Stromal cell of bone marrow (primary cell): ENCODE results near the gene ADSS2.

Source experiments
- DNase-seq: peaks from one replicate; pipeline ENCODE4 v3.0.0-alpha.2; 2012; ENCODE audit warnings: low read depth

ADSS2 gene

GRCh38 chr1:244445320-244446181, 6.2 kb downstream of the ADSS2 start:
- DNase-seq = no peak

DNA sequence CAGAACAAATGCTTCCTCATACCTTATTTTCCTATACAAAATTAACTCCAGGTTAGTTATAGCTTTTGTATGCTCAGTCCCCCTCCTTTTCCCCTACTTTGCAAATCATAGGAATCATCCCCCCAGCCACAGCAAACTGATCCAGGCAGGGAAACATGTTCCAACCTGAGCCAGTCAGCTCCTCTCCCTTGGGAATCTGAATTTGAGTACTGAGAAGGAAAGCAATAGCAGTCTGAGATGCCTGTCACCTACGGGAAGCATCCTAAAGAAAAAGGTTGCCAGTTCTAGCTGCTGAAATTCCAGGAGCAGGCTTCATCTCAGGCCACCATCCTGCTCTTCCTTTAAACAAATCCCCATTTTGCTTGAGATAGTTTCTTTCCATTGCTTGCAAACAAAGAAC, 6.9 kb downstream of the ADSS2 start:
- DNase-seq = no peak

- DNase-seq = no peak
Measured at GRCh38 chr1:244442850-244443249, 8.9 kb downstream of the ADSS2 start.

DNA sequence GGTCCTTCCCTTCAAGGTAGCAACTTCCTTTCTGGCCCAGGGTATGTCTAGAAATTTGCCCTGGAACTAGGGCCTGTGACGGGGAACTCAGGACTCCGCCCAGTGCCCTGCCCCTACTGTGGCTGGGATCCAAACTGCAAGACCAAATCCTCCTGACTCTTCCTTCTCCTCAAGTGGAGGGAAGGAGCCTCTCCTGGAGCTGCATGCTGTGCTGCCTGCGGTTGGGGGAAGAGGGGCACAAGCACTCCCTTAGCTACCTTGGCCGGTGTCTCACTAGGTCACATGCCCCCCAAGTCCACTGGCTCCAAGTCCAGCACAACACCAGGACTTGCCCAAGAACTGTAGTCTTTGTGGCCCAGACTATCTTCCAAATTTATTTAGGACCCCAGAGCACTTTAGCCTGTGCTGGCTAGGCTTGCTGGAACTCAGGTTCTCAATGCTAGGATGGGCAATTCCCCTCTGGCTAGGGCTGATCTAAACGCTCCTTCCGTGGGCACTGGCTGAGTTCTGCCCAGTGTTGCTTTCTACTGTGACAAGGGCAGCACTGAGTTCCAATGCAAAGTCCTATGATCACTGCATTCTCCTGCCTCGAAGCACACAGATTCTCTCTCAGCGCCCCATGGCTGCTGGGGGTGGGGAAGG, 12.2 kb downstream of the ADSS2 start:
- DNase-seq = no peak

GRCh38 chr1:244437086-244437468, 14.6 kb downstream of the ADSS2 start:
- DNase-seq = no peak

- DNase-seq = no peak
Measured at GRCh38 chr1:244436336-244437085, 15.2 kb downstream of the ADSS2 start.

DNA sequence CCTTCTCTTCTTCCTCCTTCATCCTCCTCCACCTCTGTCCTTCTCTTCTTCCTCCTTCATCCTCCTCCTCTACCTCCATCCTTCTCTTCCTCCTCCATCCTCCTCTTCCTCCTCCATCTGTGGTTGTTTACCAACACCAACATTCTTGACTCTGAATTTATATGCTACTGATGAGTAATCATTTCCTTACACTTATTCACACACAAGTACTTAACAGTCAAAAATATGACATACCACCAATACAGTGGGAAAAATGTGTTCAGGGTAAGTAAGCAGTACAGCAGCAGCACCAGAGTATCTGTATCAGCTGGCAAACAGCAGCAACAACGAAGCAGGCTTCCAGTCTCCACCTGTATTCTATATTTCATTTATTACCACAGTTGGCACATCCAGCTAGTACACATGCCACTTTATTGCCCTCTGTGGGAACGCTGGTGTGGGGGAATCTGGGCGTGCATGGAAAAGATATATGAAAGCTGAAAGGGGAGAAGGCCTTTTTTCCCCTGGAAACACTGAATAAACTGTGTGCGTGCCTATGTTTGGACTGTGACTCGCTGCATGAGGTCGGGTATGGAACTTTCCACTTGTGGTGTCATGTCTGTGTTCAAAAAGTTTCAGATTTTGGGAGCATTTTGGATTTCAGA, 16.0 kb downstream of the ADSS2 start:
- peak; percentile 82 for DNase-seq

- DNase-seq = no peak
Measured at GRCh38 chr1:244431166-244431565, 20.5 kb downstream of the ADSS2 start.

DNA sequence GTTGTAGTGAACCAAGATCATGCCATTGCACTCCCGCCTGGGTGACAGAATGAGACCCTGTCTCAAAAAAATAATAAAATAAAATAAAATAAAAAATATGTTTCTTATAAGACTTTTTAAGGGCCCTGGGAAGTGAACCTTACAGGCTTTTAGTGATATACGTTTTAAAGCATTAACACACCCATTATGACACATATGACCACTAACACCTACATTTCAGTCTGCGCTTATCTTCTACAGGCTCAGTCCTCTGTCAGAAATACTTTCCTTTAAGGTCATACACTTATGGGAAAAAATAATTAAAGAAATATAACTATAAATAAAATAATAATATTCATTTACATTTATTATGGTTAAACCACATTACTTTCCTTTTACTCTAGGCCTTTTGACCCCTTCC, 21.9 kb downstream of the ADSS2 start:
- DNase-seq = no peak

DNA sequence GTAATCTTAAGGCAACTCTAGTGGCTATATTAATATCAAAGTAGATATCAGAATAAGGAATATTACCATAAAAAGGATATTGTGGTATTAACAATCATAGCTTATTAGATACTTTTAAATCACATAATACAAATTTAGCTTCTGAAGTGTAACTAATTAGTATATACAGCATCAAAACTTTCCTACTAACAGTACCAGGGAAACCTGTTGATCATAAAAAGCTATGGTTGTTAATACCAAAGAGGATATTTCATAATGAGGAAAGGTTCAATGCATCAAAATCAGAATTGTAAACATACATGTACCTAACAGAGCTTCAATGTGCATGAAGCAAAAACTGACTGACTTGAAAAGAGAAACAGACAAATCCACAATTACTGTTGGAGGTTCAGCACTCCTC, 24.1 kb downstream of the ADSS2 start:
- no peak for DNase-seq

DNA sequence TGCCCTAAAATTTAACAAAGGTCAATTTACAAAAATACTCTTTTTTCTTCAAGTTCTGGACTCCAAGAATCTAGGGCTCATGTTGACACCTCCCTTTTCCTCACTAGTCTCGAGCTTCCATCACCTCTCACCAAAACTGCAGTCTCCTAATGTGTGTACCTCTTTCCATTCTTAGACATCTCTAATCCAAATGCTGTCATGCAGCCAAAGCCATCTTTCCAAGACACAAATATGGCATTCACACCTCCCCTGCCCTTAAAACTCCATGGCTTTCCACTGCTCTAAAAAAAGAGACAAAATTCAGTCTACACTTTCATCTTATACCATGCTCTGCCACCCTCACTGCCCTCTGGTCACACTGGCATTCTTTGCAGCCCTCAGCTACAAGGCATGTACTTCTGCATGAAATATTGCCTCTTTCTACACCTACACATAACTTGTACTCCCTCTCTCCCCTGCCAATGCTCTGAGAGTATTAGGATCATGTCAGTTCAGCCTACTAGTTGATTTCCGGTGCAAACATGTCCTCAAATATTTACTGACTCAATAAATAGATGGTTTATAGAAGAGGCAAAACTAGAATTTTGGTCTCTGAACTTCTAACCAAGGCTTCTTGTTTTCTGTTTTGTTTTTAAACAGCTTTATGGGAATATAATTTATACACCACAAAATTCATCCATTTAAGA, 26.9 kb downstream of the ADSS2 start:
- DNase-seq = no peak

- no peak for DNase-seq
Measured at GRCh38 chr1:244422174-244422573, 29.5 kb downstream of the ADSS2 start.

DNA sequence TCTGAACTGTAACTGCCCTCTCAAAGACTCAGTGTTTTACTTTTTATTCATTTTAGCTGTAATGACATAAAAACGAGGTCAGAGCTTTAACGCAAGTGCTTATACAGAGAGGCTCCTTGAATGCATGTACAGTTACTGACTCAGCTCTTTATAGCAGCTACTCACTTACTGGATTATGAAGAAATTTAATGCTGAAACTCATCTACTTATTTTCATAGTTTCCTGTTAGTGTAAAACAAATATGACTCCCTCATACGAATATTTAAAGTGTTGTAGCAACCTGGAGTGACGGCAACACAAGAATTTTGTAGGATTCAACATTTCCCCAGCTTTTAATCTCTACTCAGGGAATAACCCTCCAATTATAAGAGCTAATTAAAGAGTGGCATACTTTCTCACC, 32.7 kb downstream of the ADSS2 start:
- DNase-seq = no peak

GRCh38 chr1:244414543-244414942, 37.2 kb downstream of the ADSS2 start:
- DNase-seq = peak; percentile 81

GRCh38 chr1:244413736-244414135, 38.0 kb downstream of the ADSS2 start:
- no peak for DNase-seq

DNA sequence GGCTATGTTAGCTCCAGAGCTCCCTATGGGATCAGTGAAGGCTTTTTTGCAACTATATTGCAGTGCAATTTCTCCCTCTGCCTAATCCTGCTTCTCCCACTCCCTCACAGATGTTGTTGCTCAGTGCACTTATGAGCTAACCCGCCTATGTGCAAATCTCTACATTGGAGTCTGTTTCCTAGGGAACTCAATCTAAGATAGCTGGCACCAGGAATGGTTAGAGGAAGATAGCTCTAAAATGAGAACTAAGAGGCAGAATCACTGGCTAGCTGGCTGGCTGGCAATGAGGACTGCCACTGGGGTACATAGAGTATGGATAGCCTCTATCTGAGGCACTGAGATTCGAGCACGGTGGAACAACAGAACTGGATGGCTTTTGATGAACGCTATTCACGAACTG, 39.5 kb downstream of the ADSS2 start:
- no peak for DNase-seq

DNA sequence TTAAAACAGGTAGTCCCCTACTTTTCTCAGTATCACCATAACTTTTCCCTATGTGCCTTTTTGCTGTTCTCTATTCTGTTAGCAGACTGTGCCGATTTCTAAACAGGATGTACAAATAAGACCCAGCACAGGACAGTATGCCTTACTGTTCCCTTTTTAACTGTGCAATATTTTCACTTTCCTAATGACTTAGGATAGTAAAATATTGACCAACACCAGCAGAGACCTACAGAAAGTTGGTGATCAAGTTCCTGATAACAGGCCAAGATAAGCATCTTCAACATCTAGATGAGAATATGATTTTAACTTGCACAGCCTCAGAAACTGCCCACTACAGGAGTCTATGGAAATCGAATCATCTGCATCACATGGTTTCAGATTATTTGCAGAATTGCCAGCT, 42.0 kb downstream of the ADSS2 start:
- no peak for DNase-seq

DNA sequence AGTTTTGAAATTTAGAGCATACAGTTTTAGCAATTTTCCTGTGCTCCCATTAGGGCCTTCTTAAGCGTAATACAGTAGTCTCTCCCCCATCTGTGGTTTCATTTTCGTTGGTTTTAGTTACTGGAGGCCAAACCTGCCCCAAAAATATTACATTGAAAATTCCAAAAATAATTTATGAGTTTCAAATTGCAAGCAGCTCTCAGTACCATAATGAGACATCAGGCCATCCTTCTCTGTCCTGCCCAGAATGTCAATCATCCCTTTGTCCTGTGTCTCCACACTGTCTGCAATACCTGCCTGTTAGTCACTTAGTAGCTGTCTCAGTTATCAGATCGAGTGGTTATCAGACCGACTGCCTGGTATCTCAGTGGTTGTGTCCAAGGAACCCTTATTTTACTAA, 45.4 kb downstream of the ADSS2 start:
- DNase-seq = no peak

DNA sequence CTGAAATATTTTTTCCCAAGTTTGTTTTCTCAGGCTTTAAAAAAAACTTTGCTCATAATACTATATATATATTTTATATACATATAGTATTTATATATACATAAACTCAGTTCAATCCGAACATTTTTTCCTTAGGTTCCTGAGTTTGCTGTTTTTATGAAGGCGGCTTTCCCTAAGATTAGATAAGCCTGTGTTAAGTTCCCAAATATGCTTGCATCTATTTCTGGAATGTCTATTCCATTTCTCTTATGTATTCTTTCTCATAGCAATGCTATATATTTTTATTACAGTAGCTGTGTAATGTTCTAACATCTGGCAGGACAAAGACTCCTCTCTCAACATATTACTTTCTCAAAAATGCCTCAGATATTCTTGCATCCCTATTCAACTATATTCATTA, 45.9 kb downstream of the ADSS2 start:
- no peak for DNase-seq

DNA sequence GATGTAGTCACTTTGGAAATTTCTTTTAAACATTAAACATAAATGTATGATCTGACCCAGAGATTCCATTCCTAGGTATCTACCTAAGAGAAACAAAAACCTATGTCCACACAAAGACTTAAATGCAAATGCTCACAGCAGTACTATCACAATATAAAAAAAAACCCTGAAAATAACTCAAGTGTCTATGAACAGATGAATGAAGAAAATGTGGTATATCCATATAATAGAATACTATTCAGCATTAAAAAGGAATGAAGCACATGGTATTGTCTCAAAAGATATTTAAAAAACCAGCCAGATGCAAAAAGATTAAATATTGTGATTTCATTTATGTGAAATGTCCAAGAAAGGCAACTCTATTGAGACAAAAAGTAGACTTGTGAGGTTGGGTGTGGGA, 48.3 kb downstream of the ADSS2 start:
- no peak for DNase-seq

DNA sequence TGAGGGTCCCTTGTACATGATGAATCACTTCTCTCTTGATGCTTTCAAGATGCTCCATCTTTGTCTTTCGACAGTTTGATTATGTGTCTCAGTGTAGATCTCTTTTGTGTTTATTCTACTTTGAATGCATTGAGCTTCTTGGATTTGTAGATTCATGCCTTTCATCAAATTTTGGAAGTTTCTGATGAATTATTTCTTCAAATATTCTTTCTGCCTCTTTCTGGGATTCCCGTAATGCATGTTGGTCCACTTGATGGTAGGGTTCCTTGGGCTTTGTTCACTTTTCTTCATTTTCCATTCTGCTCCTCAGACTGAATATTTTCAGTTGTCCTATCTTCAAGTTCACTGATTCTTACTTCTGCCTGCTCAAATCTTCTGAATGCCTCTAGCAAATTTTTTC, 50.7 kb downstream of the ADSS2 start:
- no peak for DNase-seq

DNA sequence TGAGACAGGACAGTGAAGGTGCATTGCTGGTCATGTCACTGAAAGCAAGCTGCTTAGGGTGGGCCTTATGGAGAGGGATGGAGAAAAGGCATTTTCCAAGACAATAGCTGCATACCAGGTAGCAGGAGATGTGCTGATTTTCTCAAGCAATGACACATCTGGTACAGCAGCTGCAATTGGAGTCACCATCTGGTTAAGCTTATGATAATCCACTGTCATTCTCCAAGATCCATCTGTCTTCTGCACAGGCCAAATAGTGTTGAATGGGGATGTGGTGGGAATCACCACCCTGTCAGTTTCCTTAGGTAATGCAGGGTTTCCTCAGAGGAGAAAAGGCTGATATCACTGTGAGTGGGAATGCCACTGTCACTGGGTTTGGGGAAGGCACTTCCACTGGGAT, 54.6 kb downstream of the ADSS2 start:
- no peak for DNase-seq
